IPS-15b (cell line): ENCODE data around the gene RNASEH2B.
A peak's percentile ranks its signal among the peaks of the same experiment; 100 is the strongest.

Experiments
- H3K27me3 ChIP-seq: one replicate; pipeline ENCODE4 v1.6.1; 2013; ENCODE audit warnings: low read length; ENCODE audit not compliant: control insufficient read depth, insufficient read depth
- H3K36me3 ChIP-seq: one replicate; pipeline ENCODE4 v1.6.1; 2013; ENCODE audit warnings: low read length; ENCODE audit not compliant: control insufficient read depth, insufficient read depth
- H3K4me1 ChIP-seq: one replicate; pipeline ENCODE4 v1.6.1; 2013; ENCODE audit warnings: mild to moderate bottlenecking, low read length; ENCODE audit not compliant: control insufficient read depth, insufficient read depth
- H3K4me3 ChIP-seq: one replicate; pipeline ENCODE4 v1.5.1; 2013; ENCODE audit warnings: low read depth, low read length
- H3K9ac ChIP-seq: one replicate; pipeline ENCODE4 v1.6.1; 2013; ENCODE audit warnings: low read depth, mild to moderate bottlenecking, low read length
- H3K9me3 ChIP-seq: one replicate; pipeline ENCODE4 v1.6.1; 2013; ENCODE audit warnings: mild to moderate bottlenecking, low read length; ENCODE audit not compliant: control insufficient read depth, insufficient read depth

The RNASEH2B gene

DNA sequence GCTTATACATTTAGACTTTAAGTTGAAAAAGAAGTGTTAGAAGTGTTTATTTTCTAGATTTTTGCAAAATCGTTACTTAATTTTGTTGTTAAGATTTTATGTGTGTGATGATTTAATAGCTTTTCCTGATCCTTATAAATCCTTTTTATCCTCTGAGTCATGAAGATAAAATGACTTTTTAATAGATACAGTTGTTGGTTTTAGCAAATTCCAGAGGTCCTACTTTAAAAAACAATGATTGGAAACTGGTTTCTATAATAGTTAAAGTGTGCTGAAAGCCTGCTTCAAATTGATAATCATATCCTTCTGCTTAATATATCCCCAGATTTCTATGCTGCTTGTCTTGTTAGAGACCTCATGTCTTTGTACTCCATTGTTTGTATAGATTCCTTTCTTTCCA lies 39.0 kb downstream of the RNASEH2B start:
- Histone ChIP-seq H3K4me1 (no peaks in the 10 kb centered on the region), H3K36me3 (no peaks in the 10 kb centered on the region), H3K27me3 (no peaks in the 10 kb centered on the region), H3K9ac (no peak overlapping the region), H3K9me3 (no peaks in the 10 kb centered on the region), H3K4me3 (no peak overlapping the region)

DNA sequence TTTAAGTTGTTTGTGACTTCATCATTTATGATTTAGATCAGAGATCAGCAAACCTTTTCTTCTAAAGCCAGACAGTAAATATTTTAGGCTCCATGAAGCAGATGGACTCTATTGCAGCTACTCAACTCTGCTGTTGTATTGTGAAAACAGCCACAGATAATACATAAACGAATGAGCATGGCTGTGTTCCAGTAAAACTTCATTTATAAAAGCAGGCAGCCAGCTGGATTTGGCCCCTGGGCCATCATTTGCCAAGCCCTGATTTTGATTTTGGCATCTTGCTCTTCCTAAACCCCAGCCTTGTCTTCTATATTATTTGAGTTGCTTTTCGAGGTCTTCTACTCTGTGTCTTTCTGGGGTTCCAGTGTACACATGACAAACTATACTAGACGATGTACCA lies 41.3 kb downstream of the RNASEH2B start:
- Histone ChIP-seq H3K9ac (no peak overlapping the region), H3K4me3 (no peak overlapping the region)

DNA sequence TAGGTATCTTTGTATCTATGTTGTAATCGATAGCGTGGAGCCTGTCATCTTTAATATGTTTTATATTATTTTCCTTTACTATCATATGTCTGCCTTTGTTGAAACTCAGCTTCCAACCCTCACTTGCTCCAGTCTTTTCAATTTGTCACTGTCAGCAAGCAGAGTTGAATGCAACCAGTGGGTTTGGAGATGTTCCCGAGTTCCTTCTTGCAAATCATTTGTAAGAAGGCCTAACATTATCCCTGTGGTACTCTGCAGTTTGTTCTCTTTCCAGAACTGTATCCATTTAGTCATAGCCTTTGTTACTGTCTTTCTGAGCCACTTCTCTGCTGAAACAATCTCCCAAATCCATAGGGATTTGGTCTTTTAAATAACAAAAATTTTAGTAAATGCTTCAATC lies 41.8 kb downstream of the RNASEH2B start:
- Histone ChIP-seq H3K9ac (no peak overlapping the region), H3K9me3 (no peaks in the 10 kb centered on the region), H3K36me3 (no peaks in the 10 kb centered on the region), H3K4me1 (no peaks in the 10 kb centered on the region), H3K4me3 (no peak overlapping the region), H3K27me3 (no peaks in the 10 kb centered on the region)

More for the DNA sequence above, 41.3 kb downstream of the RNASEH2B start:
- no peaks in the 10 kb centered on the region for H3K36me3 ChIP-seq
- H3K9me3 ChIP-seq, result no peaks in the 10 kb centered on the region
- no peaks in the 10 kb centered on the region for H3K4me1 ChIP-seq
- H3K27me3 ChIP-seq, result no peaks in the 10 kb centered on the region

DNA sequence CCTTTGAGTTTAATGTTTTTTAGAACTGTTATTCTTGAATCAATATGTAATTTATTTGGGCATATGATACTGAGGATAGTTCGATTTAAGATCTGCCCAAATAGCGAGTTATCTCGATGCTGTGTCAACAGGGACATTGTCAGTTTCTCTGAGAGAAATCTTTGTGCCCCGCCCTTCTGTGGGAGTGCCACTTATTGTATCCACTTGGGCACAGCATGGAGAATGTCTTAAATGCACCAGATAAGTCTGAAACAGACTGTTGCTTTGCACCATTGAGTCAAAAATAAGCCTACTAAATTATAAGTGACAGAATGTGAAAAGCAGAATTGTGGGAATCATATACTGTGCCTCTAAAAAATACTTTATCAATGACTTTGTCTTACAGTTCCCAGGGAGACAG lies 45.6 kb downstream of the RNASEH2B start:
- Histone ChIP-seq H3K9me3 (no peaks in the 10 kb centered on the region), H3K9ac (no peak overlapping the region), H3K4me3 (no peak overlapping the region), H3K4me1 (no peaks in the 10 kb centered on the region), H3K36me3 (no peaks in the 10 kb centered on the region), H3K27me3 (no peaks in the 10 kb centered on the region)

DNA sequence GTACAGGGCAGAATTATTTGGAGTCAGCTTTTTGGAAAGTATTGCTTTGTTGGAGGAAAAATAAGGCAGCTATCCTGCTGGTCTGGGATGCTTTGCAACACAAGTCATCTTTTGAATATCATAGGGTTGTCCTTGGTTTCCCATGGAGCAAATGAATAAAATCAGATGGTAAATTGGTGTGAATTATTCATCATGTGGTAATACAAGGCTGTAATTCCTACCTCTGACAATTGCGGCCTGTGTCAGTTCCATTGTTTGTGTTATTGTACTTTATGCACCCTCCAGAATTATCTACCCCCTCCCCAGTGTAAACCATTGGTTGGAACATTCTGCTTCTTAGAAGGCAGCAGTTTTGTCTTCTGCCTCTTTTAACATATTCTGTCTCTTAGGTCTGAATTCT lies 46.2 kb downstream of the RNASEH2B start:
- no peaks in the 10 kb centered on the region for H3K27me3 ChIP-seq
- no peaks in the 10 kb centered on the region for H3K36me3 ChIP-seq
- no peaks in the 10 kb centered on the region for H3K9me3 ChIP-seq
- H3K4me1 ChIP-seq, result no peaks in the 10 kb centered on the region
- no peak overlapping the region for H3K4me3 ChIP-seq
- H3K9ac ChIP-seq, result no peak overlapping the region

DNA sequence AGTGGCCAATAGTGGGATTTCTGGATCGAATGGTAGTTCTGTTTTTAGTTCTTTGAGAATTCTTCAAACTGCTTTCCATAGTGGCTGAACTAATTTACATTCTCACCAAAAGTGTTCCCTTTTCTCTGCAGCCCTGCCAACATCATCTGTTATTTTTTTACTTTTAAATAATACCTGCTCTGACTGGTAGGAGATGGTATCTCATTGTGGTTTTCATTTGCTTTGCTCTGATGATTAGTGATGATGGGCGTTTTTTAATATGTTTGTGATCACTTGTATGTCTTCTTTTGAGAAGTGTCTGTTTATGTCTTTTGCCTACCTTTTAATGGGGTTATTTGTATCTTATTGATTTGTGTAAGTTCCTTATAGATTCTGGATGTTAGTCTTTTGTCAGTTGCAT lies 48.0 kb downstream of the RNASEH2B start:
- no peaks in the 10 kb centered on the region for H3K4me1 ChIP-seq
- H3K27me3 ChIP-seq, result no peaks in the 10 kb centered on the region
- H3K9me3 ChIP-seq, result no peaks in the 10 kb centered on the region
- no peaks in the 10 kb centered on the region for H3K36me3 ChIP-seq
- H3K9ac ChIP-seq, result no peak overlapping the region
- H3K4me3 ChIP-seq, result no peak overlapping the region

DNA sequence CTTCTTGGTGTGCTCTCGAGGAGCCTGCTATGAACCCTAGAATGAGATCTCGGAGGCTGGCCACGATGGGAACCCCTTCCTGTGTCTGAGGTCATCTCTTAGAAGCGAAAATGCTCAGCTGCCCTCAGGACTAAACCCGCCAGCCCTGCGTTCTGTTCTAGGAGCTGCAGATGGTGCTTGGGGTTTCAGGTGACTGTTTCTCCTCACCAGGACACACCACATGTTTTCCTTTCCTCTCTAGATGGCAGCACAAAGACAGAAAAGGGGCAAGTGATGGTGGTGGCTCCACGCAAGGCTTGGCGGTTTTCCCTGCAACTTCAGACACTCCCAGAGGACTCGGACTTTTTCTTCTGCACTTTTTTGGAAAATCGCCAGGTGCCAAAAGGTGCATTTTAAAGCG lies 60.1 kb downstream of the RNASEH2B start:
- H3K4me1 ChIP-seq, result no peaks in the 10 kb centered on the region
- H3K36me3 ChIP-seq, result no peaks in the 10 kb centered on the region
- H3K9ac ChIP-seq, result no peak overlapping the region
- H3K27me3 ChIP-seq, result no peaks in the 10 kb centered on the region
- no peak overlapping the region for H3K4me3 ChIP-seq
- no peaks in the 10 kb centered on the region for H3K9me3 ChIP-seq

DNA sequence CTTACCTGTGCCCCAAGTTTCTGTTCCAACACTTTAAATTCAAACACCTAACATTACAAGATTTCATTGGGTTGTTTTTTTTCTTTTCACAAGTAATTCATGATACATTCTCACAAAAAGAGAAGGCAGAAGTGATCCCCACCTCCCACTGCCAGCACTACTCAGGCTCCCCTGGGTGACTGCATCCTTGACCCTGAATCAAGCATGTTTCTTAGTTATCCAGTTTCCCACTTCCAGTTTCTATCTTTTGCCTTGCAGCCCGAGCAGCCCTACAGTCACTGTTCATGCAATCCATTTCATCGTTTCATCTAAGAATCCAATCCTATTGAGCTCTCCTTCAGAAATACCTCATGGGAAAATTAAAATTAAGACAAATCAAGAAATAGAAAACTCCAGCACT lies 61.4 kb downstream of the RNASEH2B start:
- no peaks in the 10 kb centered on the region for H3K9me3 ChIP-seq
- H3K4me3 ChIP-seq, result no peak overlapping the region
- no peak overlapping the region for H3K9ac ChIP-seq
- no peaks in the 10 kb centered on the region for H3K4me1 ChIP-seq
- H3K27me3 ChIP-seq, result no peaks in the 10 kb centered on the region
- H3K36me3 ChIP-seq, result no peaks in the 10 kb centered on the region

DNA sequence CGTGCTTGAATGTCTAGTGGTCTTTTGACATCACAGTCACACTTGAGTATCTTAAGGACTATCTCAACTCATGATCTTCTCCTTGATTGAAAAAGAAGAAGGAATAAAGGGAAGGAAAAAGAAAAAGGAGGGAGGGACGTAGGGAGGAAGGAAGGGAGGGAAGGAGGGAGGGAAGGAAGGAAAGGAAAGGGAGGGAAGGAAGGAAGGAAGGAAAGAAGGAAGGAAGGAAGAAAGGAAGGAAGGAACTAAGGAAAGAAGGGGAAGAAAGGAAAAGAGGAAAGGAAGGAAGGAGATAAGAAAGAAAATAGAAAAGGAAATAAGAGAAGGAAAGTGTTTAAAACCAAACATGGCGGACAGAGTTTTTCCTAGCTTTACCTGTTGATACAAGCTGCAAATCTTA lies 64.7 kb downstream of the RNASEH2B start:
- Histone ChIP-seq H3K36me3 (no peaks in the 10 kb centered on the region), H3K4me3 (no peak overlapping the region), H3K9me3 (no peaks in the 10 kb centered on the region), H3K9ac (no peak overlapping the region), H3K4me1 (no peaks in the 10 kb centered on the region), H3K27me3 (no peaks in the 10 kb centered on the region)

DNA sequence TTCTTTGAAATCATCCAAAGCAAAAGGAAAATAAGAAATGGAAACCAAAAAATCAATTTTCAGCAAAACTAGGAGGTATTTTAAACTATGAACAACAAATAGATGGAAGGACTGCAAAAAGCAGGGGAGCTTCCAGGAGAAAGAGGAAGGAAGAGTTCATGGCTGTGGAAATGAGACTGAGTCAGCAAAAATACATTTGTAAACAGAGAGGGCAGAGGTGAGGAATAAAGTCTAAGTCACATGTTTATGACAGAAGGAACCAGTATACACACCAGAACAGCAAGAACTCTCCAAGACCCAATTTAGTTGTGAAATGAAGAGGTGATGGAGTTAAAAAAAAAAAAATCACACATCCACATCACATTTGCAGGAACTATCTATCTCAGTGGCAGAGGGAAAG lies 69.6 kb downstream of the RNASEH2B start:
- H3K9ac ChIP-seq, result no peak overlapping the region
- no peaks in the 10 kb centered on the region for H3K27me3 ChIP-seq
- H3K4me3 ChIP-seq, result no peak overlapping the region
- H3K36me3 ChIP-seq, result no peaks in the 10 kb centered on the region
- no peaks in the 10 kb centered on the region for H3K9me3 ChIP-seq
- H3K4me1 ChIP-seq, result no peaks in the 10 kb centered on the region

DNA sequence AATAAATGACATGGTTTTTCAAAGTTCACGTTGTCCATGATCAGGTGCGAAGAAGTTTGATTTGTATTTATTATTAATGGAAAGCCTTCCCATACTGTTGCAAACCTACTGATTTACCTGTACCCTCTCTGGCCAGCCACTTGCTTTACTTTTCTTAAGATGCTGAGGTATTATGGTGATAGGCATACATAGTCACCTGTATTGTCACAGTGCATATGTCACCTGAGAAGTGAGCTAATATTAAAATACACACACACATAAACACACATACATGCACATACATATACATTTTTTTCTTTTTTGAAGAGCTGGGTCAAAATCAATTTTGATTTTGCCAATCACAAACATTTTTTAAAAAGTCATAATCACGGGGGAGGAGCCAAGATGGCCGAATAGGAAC lies 72.1 kb downstream of the RNASEH2B start:
- Histone ChIP-seq H3K4me3 (peak overlapping the region; percentile 33), H3K9me3 (no peaks in the 10 kb centered on the region), H3K9ac (peak overlapping the region; percentile 26), H3K27me3 (no peaks in the 10 kb centered on the region), H3K4me1 (no peaks in the 10 kb centered on the region), H3K36me3 (no peaks in the 10 kb centered on the region)

DNA sequence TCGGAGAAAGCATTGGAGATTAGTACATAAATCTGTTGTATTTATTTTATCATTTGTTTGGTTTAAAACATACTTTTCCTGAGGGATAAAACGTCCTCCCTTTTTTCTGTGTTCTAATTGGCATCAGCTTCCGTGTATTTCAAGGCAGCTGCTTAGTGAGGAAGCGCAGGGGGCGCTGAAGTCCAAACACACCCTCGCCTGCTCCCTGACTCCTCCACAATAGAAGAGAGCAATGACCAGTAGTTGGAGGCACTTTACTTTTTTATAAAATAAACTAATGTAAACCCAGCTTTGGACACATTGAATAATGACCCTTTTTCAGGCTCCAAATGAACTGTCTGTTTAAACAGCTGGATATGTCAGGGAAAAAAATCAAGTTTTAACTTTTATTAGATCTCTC lies 79.9 kb downstream of the RNASEH2B start:
- no peak overlapping the region for H3K9ac ChIP-seq

More for the DNA sequence above, 79.9 kb downstream of the RNASEH2B start:
- H3K36me3 ChIP-seq, result no peaks in the 10 kb centered on the region
- H3K4me3 ChIP-seq, result no peak overlapping the region
- peaks cover 24% of the 10 kb centered on the region for H3K4me1 ChIP-seq
- no peaks in the 10 kb centered on the region for H3K9me3 ChIP-seq
- H3K27me3 ChIP-seq, result peaks cover 13% of the 10 kb centered on the region
